Retina (tissue), 1 donor: ENCODE measurements around the gene FAM83B.

Experiments
- DNase-seq: peaks from one replicate; pipeline ENCODE4 v3.0.0-alpha.2; 2016

The FAM83B gene

GRCh38 chr6:54981276-54981609 lies 134.7 kb downstream of the FAM83B start:
- DNase-seq = no peak

GRCh38 chr6:54981647-54982046 lies 135.1 kb downstream of the FAM83B start:
- DNase-seq = no peak

- no peak for DNase-seq
Observed at GRCh38 chr6:54987633-54988290, 141.2 kb downstream of the FAM83B start.

- DNase-seq = no peak
Observed at GRCh38 chr6:54988576-54988975, 142.0 kb downstream of the FAM83B start.

- DNase-seq = no peak
Observed at GRCh38 chr6:54990001-54990400, 143.4 kb downstream of the FAM83B start.
